Type B pancreatic cell (in vitro differentiated cells): ENCODE measurements around the gene MYLK. TPM values are rescaled to one million over a fixed set of nuclear protein-coding genes. Genes with fewer than 3 reads are reported as not detected.

Source experiments
- DNase-seq: peaks from one replicate; pipeline ENCODE4 v3.0.0; 2021; ENCODE audit warnings: mixed read lengths; ENCODE audit not compliant: unreplicated experiment; ENCODE audit errors: extremely low spot score
- H3K27ac Mint-ChIP-seq: 2 replicates; pipeline ENCODE4 v1.8.0; 2021; ENCODE audit warnings: mild to moderate bottlenecking, mixed read lengths
- H3K27me3 Mint-ChIP-seq: 2 replicates; pipeline ENCODE4 v1.8.0; 2021; ENCODE audit warnings: mixed read lengths
- H3K36me3 Mint-ChIP-seq: 2 replicates; pipeline ENCODE4 v1.8.0; 2021; ENCODE audit warnings: mixed read lengths
- H3K4me1 Mint-ChIP-seq: one replicate; pipeline ENCODE4 v1.8.0; 2021; ENCODE audit warnings: mixed read lengths; ENCODE audit not compliant: unreplicated experiment
- H3K4me3 Mint-ChIP-seq: 2 replicates; pipeline ENCODE4 v1.8.0; 2021; ENCODE audit warnings: mild to moderate bottlenecking, mixed read lengths
- H3K9me3 Mint-ChIP-seq: 2 replicates; pipeline ENCODE4 v1.8.0; 2021; ENCODE audit warnings: mixed read lengths
- long read RNA-seq: library from polyadenylated mRNA; unstranded; transcript quantifications from one replicate; pipeline ENCODE4 v2.0.0, GENCODE V29; 2020
- total RNA-seq: library from RNA; stranded (reverse); gene quantifications from 2 replicates; pipeline ENCODE4 v1.2.1, GENCODE V29; 2021; ENCODE audit warnings: low replicate concordance
- TF ChIP-seq, protein P1 (sequence below): fragments of 200-600 bp; sonication (generic); conservative IDR thresholded peaks from 2 replicates; pipeline ENCODE4 v1.5.0; 2021; ENCODE audit warnings: antibody characterized with exemption, mild to moderate bottlenecking

The MYLK gene
- 3.4 and 16.8 TPM in 2 replicates for total RNA-seq
- long read RNA-seq, partial matches to known transcripts = 2 of 3 reads
- long read RNA-seq, other reads (novel, unspliced or antisense) = 1 of 3 reads

- no peaks in the 10 kb centered on the region for H3K36me3 Mint-ChIP-seq
- peak; percentile 80 for DNase-seq
- TF ChIP-seq, protein P1, sequence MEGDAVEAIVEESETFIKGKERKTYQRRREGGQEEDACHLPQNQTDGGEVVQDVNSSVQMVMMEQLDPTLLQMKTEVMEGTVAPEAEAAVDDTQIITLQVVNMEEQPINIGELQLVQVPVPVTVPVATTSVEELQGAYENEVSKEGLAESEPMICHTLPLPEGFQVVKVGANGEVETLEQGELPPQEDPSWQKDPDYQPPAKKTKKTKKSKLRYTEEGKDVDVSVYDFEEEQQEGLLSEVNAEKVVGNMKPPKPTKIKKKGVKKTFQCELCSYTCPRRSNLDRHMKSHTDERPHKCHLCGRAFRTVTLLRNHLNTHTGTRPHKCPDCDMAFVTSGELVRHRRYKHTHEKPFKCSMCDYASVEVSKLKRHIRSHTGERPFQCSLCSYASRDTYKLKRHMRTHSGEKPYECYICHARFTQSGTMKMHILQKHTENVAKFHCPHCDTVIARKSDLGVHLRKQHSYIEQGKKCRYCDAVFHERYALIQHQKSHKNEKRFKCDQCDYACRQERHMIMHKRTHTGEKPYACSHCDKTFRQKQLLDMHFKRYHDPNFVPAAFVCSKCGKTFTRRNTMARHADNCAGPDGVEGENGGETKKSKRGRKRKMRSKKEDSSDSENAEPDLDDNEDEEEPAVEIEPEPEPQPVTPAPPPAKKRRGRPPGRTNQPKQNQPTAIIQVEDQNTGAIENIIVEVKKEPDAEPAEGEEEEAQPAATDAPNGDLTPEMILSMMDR = no peak
- H3K4me1 Mint-ChIP-seq = peaks cover 8% of the 10 kb centered on the region
- peaks cover 65% of the 10 kb centered on the region for H3K27me3 Mint-ChIP-seq
- no peak within 1 kb of the TSS for H3K27ac Mint-ChIP-seq
- H3K4me3 Mint-ChIP-seq = peak within 1 kb of the TSS; percentile 88
- no peaks in the 10 kb centered on the region for H3K9me3 Mint-ChIP-seq
These were observed at the start of gene MYLK for GRCh38 chr3:123884203-123884831. TSS of gene MYLK (minus strand) at chr3:123884332. CDS start at chr3:123793841, 90,491 bp downstream.

- Mint-ChIP-seq H3K36me3 (peaks cover 33% of the 10 kb centered on the region), H3K4me3 (no peak overlapping the region), H3K27me3 (no peaks in the 10 kb centered on the region), H3K4me1 (no peaks in the 10 kb centered on the region), H3K27ac (no peak overlapping the region), H3K9me3 (no peaks in the 10 kb centered on the region)
- DNase-seq = no peak
- TF ChIP-seq, protein P1 = no peak
These were observed 46.3 kb upstream of the MYLK start for GRCh38 chr3:123930445-123930844.

DNA sequence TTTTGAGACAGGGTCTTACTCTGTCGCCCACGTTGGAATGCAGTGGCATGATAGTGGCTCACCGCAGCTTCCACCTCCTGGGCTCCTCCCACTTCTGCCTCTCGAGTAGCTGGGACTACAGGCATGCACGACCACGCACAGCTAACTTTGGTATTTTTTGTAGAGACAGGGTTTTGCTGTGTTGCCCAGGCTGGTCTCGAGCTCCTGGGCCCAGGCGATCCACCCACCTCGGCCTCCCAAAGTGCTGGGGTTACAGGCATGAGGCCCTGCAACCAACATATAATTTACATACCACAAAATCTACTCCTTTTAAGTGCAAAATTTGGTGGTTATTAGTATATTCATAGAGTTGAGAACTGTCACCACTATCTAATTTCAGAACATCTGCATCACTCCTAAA is 45.2 kb upstream of the MYLK start:
- Mint-ChIP-seq H3K27ac (no peak overlapping the region), H3K27me3 (no peaks in the 10 kb centered on the region), H3K36me3 (peaks cover 39% of the 10 kb centered on the region), H3K4me3 (no peak overlapping the region), H3K4me1 (no peaks in the 10 kb centered on the region), H3K9me3 (no peaks in the 10 kb centered on the region)
- TF ChIP-seq, protein P1 = no peak
- no peak for DNase-seq

GRCh38 chr3:123926396-123926795 is 42.3 kb upstream of the MYLK start:
- Mint-ChIP-seq H3K4me3 (no peak overlapping the region), H3K36me3 (peaks cover 45% of the 10 kb centered on the region), H3K4me1 (no peaks in the 10 kb centered on the region), H3K9me3 (peaks cover 11% of the 10 kb centered on the region), H3K27ac (no peak overlapping the region), H3K27me3 (no peaks in the 10 kb centered on the region)
- TF ChIP-seq, protein P1 = no peak
- DNase-seq = no peak

DNA sequence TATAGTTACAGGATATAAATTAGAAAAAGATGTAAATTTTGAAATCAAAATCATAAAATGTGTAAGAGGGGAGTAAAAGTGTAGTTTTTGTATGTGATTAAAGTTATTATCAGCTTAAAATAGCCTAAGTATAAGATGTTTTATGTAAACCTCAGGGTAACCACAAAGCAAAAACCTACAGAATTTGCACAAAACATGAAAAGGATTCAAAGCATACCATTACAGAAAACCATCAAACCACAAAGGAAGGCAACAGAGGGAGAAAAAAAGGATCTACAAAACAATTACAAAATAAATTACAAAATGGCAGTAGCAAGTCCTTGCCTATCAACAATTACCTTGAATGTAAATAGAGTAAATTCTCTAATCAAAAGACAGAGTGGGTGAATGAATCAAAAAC is 36.7 kb upstream of the MYLK start:
- DNase-seq = no peak
- H3K27me3 Mint-ChIP-seq = no peaks in the 10 kb centered on the region
- peaks cover 11% of the 10 kb centered on the region for H3K9me3 Mint-ChIP-seq
- no peaks in the 10 kb centered on the region for H3K4me1 Mint-ChIP-seq
- H3K27ac Mint-ChIP-seq = no peak overlapping the region
- TF ChIP-seq, protein P1 = no peak
- no peak overlapping the region for H3K4me3 Mint-ChIP-seq
- H3K36me3 Mint-ChIP-seq = peaks cover 62% of the 10 kb centered on the region
